Neural cell (in vitro differentiated cells): Measurements from ENCODE around the gene CRYBA4.

ENCODE experiments used
- CTCF ChIP-seq: fragments of 450-650 bp; IDR thresholded peaks from 2 replicates; pipeline ENCODE4 v1.5.1; 2014; ENCODE audit warnings: antibody characterized with exemption, mild to moderate bottlenecking, moderate library complexity; ENCODE audit not compliant: poor library complexity, severe bottlenecking
- EZH2 ChIP-seq: fragments of 200-600, 300-800 bp; shearing (Covaris generic), sonication (generic); IDR thresholded peaks from 2 replicates; pipeline ENCODE4 v1.6.1; 2014; ENCODE audit warnings: antibody characterized with exemption, low read length, borderline replicate concordance, mild to moderate bottlenecking; ENCODE audit not compliant: insufficient read depth, poor library complexity, severe bottlenecking
- TAF1 ChIP-seq: IDR thresholded peaks from 2 replicates; pipeline ENCODE4 v1.6.1; 2012; ENCODE audit warnings: low read depth

GRCh38 chr22:26660356-26660755 is 38.6 kb downstream of the CRYBA4 start:
- TF ChIP-seq CTCF (no peak), TAF1 (no peak), EZH2 (no peak)
